HG03175 (cell line): ENCODE results near the gene CST9.
"Not testable (repeated sequence)": the region's sequence is repeated elsewhere in the genome, so short reads cannot be mapped to it uniquely, and the experiment has no call there.

Experiments used
- ATAC-seq: cut with Tn5 transposase; IDR thresholded peaks from one replicate; pipeline ENCODE4 v1.9.1; 2021; ENCODE audit warnings: mild to moderate bottlenecking, moderate library complexity; ENCODE audit not compliant: unreplicated experiment

CST9 gene

DNA sequence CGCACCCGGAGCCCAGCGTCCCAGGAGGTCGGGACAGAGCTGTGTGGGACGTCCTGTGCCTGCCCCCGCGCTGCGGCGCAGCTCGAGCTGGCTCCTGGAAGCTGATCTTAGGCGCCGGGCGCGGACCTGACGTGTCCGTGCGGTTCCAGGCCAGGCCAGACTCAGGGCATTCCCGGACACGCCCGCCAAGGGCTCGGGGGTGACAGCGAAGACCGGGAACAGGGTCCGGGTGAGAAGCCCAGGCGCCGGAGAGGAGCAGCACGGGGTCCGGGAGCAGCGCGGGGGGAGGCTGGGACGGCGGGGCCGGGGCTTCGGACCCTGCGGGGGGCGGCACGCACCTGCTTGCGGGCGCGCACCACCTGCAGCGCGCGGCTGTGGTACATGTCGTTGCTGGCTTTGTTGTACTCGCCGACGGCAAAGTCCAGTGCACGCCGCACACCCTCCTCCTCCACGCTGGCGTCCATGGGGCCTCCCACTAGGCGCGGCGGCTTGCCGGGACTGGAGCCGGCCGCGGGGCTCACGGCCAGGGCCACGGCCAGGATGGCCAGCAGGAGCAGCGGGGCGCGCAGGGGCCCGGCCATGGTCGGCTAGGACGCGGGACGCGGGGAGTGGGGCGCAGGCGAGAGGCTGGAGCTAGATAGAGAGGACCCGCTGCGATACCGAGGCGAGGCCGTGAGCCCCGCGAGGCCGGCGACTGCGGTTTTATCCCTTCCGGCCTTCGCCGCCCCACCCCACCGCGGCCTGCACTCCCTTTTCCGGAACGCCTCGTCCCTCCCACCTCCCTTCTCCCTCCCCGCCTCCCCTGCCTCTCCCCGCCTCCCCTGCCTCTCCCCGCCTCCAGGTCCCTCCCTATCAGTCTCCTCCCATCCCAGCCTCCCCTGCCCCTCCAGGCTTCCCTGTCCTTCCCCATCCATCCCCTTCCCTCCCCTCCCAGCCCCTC lies 31.8 kb upstream of the CST9 start, which contains the start of gene CST3:
Gene CST3, minus strand, starts transcription at position 674 of the 940 bp plus-strand sequence. Its CDS starts 93 bp downstream, at position 581.
- peak; percentile 40 for ATAC-seq

DNA sequence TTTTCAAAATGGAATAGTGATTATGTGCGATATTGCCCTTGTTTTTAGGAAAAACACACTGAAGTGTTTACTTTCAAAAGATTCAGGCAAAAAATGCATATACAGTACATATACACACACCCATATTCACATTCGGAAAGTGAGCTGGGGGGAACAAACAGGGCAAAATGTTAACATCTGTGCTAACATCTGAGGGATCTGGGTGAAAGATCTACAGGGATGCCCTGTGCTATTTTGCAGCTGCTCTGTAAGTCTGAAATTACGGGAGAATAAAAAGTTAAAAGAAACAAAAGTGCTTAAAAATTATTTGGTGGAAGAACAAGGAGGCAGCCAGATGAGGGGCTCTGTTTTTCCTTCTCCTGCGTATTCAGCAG lies 31.2 kb upstream of the CST9 start:
- no peak for ATAC-seq

DNA sequence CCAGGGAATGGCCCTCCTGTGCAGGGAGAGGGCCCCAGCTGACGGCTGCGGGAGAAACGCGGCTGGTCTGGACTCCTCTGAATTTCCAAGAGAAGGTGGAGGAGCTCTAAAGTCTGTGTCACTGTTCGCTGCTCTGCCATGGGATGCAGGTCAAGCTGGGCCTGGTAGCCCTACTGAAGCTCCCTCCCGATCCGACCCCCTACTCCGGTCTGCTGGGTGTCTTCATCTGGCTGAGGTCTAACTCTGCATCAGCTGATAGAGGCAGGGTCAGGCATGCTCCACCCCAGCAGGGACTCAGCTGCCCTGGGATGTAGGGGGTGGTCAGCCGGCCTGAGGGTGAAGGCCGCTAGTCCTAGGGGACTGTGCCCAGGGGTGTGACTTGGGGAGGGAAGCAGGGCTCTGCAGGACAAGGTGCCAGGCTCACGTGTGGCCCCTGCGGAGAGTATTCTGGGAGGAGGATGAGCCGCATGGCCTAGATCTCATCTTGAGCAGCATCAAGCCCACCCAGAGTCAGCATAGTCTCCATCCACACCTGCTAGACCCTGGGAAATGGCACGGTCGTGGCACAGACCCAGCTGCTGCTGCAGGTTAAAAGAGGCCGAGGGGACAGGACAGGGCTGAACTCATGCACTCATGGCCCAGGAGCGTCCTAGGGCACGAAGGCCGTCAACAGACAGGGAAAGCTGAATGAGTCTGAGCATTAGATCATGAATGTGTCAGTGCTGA lies 30.6 kb upstream of the CST9 start:
- ATAC-seq, result no peak

DNA sequence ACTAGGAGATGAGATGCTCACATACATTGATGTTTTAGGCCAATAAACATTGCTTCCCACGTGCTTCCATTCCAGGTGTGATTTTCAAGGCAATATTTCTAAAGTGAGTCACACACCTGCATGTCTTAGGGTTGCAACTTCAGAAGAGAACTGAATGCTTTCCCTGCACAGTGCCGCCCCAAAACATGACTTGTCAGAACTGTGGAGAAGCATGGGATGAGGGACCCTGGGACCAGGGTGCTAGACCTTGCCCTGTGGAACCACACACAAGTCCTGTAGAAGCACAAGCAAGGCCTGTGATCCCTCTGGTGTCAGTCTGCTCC lies 30.0 kb upstream of the CST9 start:
- ATAC-seq, result not testable (repeated sequence)

DNA sequence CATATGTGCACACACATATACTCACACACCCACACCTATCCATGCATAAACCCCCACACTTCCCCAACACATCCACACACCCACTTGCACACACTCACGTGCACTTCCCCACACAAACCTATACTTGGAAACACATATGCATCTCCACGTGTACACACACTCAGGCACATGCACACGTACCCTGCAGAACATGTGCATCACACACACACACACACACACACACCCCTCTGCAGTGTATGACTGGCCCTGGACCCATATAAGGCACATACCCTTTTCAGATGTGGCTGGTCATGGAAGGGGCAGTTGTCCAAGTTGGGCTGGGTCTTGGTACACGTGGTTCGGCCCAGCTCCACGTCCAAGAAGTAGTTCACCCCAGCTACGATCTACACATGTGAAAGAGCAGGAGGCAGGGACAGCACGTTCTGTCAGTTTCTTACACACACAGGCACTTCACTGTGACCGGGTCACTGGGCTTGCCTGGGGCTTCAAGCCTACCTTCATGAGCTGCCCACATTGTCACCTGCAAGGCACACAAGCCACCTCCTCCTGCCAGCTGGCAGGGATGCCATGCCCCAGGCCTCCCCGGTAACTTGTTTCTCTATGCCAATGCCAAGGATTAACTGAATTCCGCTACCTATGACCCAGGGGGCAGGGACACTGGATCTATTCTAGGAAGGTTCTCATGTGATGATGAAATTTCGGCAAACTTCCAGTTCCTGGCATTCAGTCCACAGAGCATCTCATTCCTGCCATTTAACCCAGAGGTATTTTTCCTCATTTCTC lies 29.5 kb upstream of the CST9 start:
- no peak for ATAC-seq

DNA sequence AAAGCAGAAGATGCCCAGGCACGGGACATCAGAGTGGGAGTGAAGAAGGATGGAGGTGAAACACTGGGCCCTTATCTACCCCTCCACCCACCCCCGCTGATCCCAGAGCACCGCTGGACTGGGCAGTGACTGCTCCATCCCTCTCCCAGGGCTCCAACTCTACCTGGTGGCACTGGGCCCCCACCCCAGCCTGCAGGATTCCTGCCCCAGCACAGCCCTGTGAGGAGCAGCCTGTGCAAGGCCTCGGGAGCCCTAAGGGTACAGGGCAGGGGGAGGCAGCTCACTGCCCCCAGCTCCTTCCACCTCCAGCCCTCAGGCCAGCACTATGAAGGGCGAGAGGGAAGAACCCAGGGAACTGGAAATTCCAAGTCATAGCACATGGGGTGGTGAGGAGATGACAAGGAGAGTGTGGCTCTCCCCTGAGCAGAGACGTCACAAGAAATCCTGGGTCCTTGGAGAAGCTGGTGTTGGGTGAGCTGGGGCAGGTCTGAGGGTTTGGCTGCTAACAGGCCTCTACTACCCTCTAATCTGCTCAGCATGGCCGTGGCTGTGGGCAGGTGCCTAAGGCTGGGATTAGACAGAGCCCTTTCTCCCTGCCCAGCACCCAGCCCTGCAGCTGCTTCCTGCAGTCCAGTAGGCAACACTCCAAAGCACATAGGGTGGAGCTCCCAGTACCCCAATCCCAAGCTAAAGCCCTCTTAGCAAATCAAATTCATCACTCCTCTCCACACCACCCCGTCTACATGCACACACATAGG lies 28.5 kb upstream of the CST9 start:
- ATAC-seq, result no peak

DNA sequence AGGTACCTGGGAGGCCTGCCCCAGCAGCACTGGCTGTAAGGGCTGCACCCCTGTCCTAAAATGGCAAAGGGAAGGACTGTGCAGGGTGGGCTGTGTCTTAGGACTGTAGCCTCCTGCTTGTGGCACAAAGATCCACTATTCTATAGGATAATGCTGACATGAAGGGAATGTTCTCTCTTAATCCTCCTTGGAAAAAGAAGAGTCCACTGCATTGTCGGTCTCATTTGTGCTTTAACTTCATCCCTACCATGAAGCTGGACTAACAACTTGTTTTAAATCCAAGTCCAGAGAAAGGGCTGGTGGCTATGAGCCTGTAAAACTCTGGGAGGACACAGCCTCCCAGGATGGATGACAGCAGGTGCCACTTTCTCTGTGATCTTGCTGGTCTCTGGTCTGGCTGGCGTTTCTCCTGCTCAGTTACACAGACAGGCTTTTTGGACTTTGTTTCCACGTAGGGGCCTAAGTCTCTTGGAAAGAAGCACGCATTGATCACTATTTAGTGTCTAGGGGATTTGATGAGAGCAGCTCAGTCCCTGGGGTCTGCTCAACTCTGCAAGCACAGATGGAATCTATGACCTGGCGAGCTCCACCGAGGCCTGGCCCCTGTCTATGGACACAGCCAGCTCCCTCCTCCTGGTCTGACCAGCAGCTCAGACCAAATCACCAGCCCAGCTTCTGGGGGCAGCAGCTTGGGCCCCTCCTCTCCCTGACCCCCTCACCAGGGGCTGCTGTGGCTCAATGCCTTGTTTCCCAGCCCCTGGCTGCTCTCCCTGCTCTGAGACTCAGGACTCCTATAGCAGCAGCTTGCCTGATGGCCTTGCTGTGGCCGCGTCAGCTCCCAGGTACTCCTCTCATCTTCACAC lies 27.2 kb upstream of the CST9 start:
- ATAC-seq, result no peak

DNA sequence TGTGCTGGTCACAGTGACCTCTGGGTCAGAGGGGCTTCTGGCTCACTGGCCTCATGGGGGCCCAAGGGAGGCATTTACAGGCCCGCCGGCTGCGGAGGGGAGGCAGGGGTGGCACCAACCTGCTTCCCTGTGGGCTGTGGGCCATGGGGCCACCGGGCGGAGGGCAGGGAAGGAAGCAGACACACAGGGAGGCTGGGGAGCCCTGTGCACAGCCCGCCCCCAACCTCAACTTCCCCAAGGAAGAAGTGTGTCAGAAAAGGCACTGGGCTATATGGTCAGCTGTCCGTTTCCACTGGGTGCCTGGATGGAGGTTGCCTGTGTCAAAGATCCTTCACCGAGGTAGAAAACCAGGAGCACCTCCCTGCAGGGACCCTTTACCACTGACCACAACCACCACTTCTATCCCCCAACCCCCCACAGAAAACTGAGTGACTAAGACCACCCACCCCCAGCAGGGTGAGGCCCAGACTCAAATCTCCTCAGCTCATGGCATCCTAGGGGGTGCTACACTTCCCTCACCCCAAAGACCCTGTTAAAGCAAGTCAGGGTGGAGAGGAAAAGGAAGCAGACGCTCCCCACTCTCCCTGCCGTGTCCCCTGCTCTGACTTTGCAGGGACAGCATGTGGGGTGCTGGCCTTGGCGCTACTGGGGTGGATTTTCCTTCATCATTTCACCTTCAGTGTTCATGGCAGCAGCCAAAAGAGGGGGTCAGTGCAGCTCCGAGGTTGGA lies 26.4 kb upstream of the CST9 start:
- ATAC-seq, result no peak

DNA sequence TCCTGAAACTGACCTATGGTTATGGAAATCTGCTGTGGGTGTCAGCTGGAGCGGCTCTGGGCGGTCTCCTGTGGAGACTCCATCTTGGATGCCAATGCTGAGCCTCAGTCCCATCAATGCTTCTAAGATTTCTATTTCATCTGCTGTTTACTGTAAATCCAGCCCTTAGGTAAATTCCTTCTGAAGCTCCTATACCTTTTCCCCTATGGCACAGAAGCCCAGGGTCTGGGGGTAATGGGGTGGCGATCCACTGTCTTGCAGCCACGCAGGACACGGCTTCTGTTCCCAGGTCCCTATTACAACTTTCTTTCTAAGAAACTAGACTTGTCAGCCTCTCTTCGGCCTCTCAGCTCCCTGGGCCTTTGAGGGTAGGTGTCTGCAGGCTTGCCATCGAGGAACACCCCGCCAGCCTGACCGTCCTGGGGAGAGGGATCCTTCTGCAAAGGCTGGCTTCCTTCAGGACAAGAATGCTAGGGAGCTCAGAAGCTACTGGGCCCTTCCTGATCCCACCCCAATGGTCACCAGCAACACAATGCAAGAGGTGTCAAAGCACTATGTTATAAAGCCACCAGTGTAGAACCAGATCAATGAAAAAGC lies 25.6 kb upstream of the CST9 start:
- ATAC-seq, result no peak

DNA sequence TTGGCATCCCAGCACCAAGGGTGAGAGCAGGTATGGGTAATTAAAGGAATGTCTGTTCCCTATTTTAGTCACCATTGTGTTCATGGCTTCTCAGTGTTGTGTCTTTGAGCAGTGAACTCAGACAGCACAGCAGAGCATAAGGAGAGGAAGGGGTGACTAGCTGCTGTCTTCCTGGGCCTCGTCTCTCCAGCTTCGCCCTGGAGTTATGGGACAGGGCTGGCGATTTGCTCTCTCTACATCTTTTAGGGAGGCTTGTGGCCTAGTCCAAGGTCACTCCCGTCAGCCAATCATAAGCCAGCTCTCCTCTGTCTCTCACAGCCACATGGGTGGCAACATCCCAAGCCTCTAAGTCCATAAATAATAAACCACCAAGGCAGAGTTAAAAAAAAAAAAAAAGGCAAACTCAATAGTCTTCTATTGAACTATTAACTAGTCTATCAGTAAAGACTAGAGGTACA lies 24.7 kb upstream of the CST9 start:
- no peak for ATAC-seq

DNA sequence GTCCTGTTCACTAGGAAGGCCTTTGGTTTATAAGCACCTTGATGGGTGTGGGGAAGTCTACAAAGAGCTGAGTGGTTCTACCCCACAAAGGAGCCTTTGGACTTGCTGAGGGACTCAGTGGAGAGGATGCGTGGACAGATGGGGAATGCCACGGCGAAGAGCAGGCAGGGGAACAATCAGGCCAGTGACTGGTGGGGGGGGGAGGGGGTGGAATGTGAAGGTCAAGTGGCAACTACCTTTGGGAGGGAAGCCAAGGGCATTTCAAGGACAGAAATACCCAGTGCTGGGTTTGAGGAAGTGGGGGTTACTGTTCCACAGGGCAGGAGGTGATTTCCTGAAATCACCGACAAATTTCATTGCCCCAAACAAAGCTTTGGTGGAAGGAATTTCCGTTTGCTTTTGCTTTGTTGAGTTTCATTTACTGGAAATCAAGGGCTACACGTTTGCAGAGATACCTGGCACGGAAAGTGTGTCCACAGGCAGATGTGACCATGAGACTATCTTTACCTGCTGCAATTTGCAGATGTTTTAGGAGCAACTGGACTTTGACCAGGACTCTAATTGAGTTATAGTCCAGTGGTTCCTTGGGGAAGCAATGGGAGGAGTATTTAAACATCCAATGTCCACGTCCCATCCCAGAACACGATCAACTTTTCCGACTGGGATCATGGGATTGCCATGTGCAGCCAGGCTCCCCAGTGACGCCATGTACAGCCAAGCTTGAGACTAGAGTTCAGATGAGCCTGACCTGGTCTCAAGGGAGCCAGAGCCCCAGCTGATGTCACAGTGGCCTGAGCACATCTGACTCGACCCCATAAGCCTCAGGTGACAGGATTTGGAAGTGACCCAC lies 24.1 kb upstream of the CST9 start:
- no peak for ATAC-seq

DNA sequence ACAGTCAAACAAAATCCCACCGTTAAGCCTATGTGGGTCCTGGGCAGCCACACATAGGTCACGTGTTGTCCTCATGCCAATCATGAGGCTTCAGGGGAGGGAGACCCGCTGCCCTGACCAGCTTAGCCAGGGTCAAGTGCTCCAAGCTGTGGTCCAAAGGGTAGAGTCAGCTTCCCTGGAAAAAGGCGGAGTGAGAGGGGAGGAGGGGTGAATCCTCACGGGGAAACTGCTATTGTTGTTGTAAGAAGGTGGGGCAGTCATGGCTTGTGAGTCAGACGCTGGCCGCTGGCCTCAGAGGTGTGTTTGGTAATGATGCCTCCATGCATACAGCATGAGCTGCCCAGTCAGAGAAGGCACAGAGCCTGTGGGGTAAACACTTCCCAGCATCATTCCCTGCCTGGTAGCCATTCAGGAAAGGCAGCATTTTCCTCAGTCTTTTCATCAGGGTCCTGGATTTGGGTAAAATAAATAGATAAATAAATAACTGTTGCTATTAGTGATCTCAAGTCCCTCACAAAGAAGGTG lies 23.4 kb upstream of the CST9 start:
- no peak for ATAC-seq

DNA sequence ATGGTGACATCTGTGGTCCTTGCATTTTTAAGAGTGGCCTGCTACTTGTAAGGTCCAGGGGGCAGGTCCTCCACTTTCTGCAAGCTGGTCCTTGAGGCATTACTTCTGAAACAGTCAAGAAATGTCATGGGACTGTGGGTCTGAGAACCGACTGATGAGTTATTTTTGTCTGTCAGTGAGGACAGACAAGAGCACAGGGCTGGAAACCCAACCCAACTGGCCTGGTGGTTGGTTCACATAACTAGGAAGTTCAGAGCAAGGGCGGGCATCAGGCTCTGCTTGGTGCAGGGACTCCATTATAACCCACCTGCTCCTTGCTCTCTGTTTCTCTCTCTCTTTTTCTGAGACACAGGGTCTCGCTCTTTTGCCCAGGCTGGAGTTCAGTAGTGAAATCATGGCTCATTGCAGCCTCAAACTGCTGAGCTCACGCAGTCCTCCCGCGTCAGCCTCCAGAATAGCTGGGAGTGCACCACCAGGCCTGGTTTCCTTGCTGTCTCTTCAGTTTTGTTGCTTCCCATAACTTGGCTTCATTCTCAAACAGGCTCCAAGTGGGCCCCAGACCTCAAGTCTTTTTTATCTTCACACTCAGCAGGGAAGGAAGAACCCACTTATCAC lies 22.8 kb upstream of the CST9 start:
- ATAC-seq, result no peak

DNA sequence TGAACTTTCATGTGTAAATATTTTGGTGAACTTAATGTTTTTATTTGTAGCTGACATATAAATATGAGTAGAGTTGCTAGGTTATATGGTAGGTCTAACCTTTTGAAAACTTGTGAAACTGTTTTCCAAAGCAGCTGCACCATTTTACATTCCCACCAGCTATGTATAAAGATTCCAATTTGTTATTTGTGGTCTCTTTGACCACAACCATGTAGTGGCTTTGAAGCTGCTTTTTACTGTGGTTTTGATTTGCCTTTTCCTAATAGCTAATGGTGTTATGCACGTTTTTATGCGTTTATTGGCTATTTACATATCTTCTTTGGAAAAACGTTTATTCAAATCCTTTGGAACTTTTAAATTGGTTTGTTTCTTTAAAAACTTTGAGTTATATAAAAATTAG lies 21.8 kb upstream of the CST9 start:
- no peak for ATAC-seq

DNA sequence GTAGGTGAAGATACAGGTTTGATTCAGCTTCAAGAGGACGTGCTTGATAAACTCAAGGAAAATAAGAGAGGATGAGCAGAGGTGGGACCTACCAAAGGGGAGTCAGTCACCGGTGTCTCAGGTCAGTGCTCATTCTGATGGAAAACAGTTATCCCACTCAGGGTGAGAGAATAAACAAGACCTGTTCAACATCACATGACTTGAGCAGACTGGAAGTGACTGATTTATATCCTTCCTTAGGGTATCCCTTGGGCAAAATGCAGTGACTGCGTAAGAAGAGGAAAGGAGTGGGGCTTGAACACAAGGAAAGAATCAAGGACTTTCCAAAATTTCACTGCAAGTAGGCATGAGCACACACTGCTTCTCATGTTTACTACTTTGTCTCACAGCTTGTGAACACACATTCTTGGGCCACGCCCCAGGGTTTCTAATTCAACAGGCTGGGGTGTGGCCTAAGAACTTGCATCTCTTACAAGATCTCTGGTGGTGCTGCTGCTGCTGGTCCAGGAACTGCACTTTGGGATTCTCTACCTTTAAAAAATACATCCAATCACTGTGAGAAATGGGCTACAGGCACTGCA lies 20.4 kb upstream of the CST9 start:
- no peak for ATAC-seq

DNA sequence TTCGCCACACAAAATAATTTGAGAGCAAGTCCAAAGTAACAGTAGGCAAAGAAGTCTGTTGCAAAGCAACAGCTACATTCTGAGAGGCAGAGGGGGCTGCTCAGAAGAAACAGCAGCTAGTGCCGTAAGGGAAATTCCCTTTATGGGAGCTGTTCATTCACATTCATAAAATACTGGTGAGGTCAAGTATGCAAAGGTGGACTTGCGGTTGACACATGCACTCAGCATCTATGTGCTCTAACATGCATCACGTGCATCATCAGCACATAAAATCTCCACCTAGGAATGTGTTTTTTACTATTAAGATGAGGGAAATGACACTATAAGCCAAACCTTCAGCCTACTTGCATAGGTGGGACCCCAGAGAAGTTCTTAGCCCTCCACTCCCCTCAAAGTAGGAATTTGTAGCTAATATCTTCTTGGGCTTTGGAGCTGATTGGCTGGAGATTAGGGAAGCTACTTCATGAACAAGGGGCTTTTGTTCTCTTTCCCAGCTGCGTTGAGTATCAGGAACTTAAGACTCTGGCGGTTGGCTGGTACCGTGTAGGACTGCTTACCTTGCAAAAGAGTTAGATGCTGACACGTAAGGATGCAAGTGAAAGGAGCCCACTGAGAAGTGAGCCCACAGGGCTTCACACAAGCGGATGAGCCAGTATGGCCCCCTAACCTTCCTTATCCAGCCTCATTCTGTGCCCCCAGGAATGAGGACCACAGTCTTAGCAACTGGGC lies 19.7 kb upstream of the CST9 start:
- ATAC-seq, result no peak
